Measurements from ENCODE around the gene CSNK2B. TPM values are rescaled to one million over a fixed set of nuclear protein-coding genes. Genes with fewer than 3 reads are reported as not detected.

Gene CSNK2B
- 100 to 1,000 TPM; 142 to 170 TPM for total RNA-seq

GRCh38 chr6:31665501-31666336 lies at the start of gene CSNK2B:
CSNK2B (plus strand) TSS chr6:31666080; CDS start chr6:31666832, 752 bp downstream.

GRCh38 chr6:31620586-31621319 lies 45.1 kb upstream of the CSNK2B start, which contains the start of gene PRRC2A:
PRRC2A (plus strand) TSS chr6:31620715; CDS start chr6:31622790, 2,075 bp downstream.

GRCh38 chr6:31655349-31656237 lies 10.3 kb upstream of the CSNK2B start, which contains the start of gene APOM:
APOM (plus strand) TSS chr6:31655894; CDS start chr6:31655967, 73 bp downstream.

GRCh38 chr6:31660381-31661261 lies 5.3 kb upstream of the CSNK2B start, which contains the start of gene C6orf47:
C6orf47 (minus strand) TSS chr6:31660778; CDS start chr6:31659947, 831 bp downstream.

GRCh38 chr6:31664790-31665500 lies 935 bp upstream of the CSNK2B start, which contains the start of gene GPANK1:
GPANK1 (minus strand) TSS chr6:31664997; CDS start chr6:31664478, 519 bp downstream.

GRCh38 chr6:31669676-31670075 lies 3.8 kb downstream of the CSNK2B start, which contains the start of gene LY6G5B:
LY6G5B (plus strand) TSS chr6:31669976; CDS start chr6:31670951, 975 bp downstream.

GRCh38 chr6:31680226-31681134 lies 14.6 kb downstream of the CSNK2B start, which contains the start of gene LY6G5C:
LY6G5C (minus strand) TSS chr6:31681067; CDS start chr6:31680373, 694 bp downstream.

GRCh38 chr6:31702819-31703716 lies 37.2 kb downstream of the CSNK2B start, which contains the start of gene ABHD16A:
ABHD16A (minus strand) TSS chr6:31703324; CDS start chr6:31703281, 43 bp downstream.

GRCh38 chr6:31706599-31706998 lies 40.7 kb downstream of the CSNK2B start, which contains the start of gene LY6G6F:
LY6G6F (plus strand) TSS chr6:31706866; CDS start chr6:31706907, 41 bp downstream.

GRCh38 chr6:31715022-31715958 lies 49.4 kb downstream of the CSNK2B start, which contains the start of gene LY6G6D:
LY6G6D (plus strand) TSS chr6:31715348; CDS start chr6:31715356, 8 bp downstream.

Small RNA genes lying within 50 kb of the gene (small RNA-seq; reads per million reads assigned to genes)
- gene LY6G6D (0 reads per million in 2 donors), gene MIR4646 (0 to 0.23 reads per million in 2 donors), gene MIR6832 (0.29 to 0.30 reads per million in 2 donors), gene RF00019 (0 reads per million in 2 donors), gene SNORA38 (185 to 388 reads per million in 2 donors)

Other genes starting within 250 kb of the CSNK2B start
- gene MICB, start 167.9 kb upstream of the CSNK2B start, total RNA-seq, result 10 to 100 TPM; 11.4 to 19.3 TPM
- not detected for gene MCCD1, start 137.1 kb upstream of the CSNK2B start, total RNA-seq
- 100 to 1,000 TPM; 257 to 581 TPM for gene DDX39B, start 124.1 kb upstream of the CSNK2B start, total RNA-seq
- gene ATP6V1G2, start 119.5 kb upstream of the CSNK2B start, total RNA-seq, result 1 to 10 TPM in 1 of 2 donors, under 1 TPM in 1; 0.33 to 1.0 TPM
- gene NFKBIL1, start 118.5 kb upstream of the CSNK2B start, total RNA-seq, result 10 to 100 TPM; 21.6 to 27.5 TPM
- gene LTA, start 93.8 kb upstream of the CSNK2B start, total RNA-seq, result under 1 TPM in 1 of 2 donors, not detected in 1; under 0.01 TPM
- gene TNF, start 90.5 kb upstream of the CSNK2B start, total RNA-seq, result under 1 TPM; under 0.01 to 0.34 TPM
- gene LTB, start 83.7 kb upstream of the CSNK2B start, total RNA-seq, result not detected
- not detected for gene LST1, start 79.8 kb upstream of the CSNK2B start, total RNA-seq
- gene NCR3, start 73.1 kb upstream of the CSNK2B start, total RNA-seq, result not detected
- gene AIF1, start 50.8 kb upstream of the CSNK2B start, total RNA-seq, result not detected
- 10 to 100 TPM; 68.5 to 72.3 TPM for gene PRRC2A, start 45.4 kb upstream of the CSNK2B start, total RNA-seq
- 100 to 1,000 TPM; 125 to 160 TPM for gene BAG6, start 13.4 kb upstream of the CSNK2B start, total RNA-seq
- gene APOM, start 10.2 kb upstream of the CSNK2B start, total RNA-seq, result 1 to 10 TPM in 1 of 2 donors, under 1 TPM in 1; 0.33 to 1.0 TPM
- 10 to 100 TPM; 21.3 to 23.1 TPM for gene C6orf47, start 5.3 kb upstream of the CSNK2B start, total RNA-seq
- gene GPANK1, start 1.1 kb upstream of the CSNK2B start, total RNA-seq, result 10 to 100 TPM; 13.1 to 17.3 TPM
- 1 to 10 TPM in 1 of 2 donors, under 1 TPM in 1; 1.00 to 2.1 TPM for gene LY6G5B, start 3.9 kb downstream of the CSNK2B start, total RNA-seq
- under 1 TPM; under 0.01 to 0.67 TPM for gene LY6G5C, start 15.0 kb downstream of the CSNK2B start, total RNA-seq
- gene ABHD16A, start 37.2 kb downstream of the CSNK2B start, total RNA-seq, result 10 to 100 TPM; 47.0 to 53.0 TPM
- not detected for gene LY6G6F, start 40.8 kb downstream of the CSNK2B start, total RNA-seq
- not detected for gene LY6G6D, start 49.3 kb downstream of the CSNK2B start, total RNA-seq
- gene LY6G6C, start 55.7 kb downstream of the CSNK2B start, total RNA-seq, result not detected
- not detected for gene MPIG6B, start 57.3 kb downstream of the CSNK2B start, total RNA-seq
- gene DDAH2, start 63.2 kb downstream of the CSNK2B start, total RNA-seq, result 10 to 100 TPM; 10.3 to 22.0 TPM
- 100 to 1,000 TPM; 511 to 845 TPM for gene CLIC1, start 70.5 kb downstream of the CSNK2B start, total RNA-seq
- 10 to 100 TPM; 17.6 to 22.0 TPM for gene MSH5, start 73.9 kb downstream of the CSNK2B start, total RNA-seq
- 1 to 10 TPM in 1 of 2 donors, under 1 TPM in 1; 0.69 to 1.7 TPM for gene SAPCD1, start 96.6 kb downstream of the CSNK2B start, total RNA-seq
- not detected for gene VWA7, start 111.2 kb downstream of the CSNK2B start, total RNA-seq
- gene VARS1, start 129.7 kb downstream of the CSNK2B start, total RNA-seq, result 10 to 100 TPM; 58.5 to 66.6 TPM
- gene LSM2, start 140.9 kb downstream of the CSNK2B start, total RNA-seq, result 10 to 100 TPM; 41.0 to 61.6 TPM
- under 1 TPM; 0.67 to 0.69 TPM for gene HSPA1L, start 149.2 kb downstream of the CSNK2B start, total RNA-seq
- gene HSPA1A, start 149.5 kb downstream of the CSNK2B start, total RNA-seq, result 100 to 1,000 TPM in 1 of 2 donors, 10 to 100 TPM in 1; 55.7 to 144 TPM
- gene HSPA1B, start 161.7 kb downstream of the CSNK2B start, total RNA-seq, result 100 to 1,000 TPM in 1 of 2 donors, 10 to 100 TPM in 1; 95.3 to 188 TPM
- 100 to 1,000 TPM; 114 to 132 TPM for gene NEU1, start 196.7 kb downstream of the CSNK2B start, total RNA-seq
- not detected for gene SLC44A4, start 212.9 kb downstream of the CSNK2B start, total RNA-seq
- 10 to 100 TPM; 29.9 to 44.3 TPM for gene EHMT2, start 231.6 kb downstream of the CSNK2B start, total RNA-seq
- gene ZBTB12, start 236.0 kb downstream of the CSNK2B start, total RNA-seq, result 1 to 10 TPM; 1.7 to 3.0 TPM

Measured in melanocyte of skin (primary cell).